ENCODE results near the gene PTPN14.

DNA sequence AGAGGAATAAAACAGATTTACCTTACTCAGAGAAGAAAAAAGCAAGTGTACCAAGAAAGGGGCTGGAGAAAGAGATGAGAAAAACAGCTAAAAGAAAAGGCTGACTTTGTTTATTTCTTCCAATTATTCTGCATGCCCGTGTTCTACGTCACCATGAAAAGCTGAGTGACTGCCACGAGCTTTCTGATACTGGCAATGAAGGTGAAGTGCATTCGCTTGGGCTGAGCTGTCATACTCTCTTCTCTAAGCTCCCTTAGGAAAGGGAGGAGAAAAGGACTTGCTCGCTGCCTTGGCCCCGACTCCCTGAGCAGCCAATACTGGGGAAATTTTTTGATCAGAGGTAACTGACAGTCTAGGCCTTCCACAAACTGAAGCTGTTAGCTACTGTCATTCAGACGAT lies 165.1 kb downstream of the PTPN14 start:
- TF ChIP-seq, protein P1, sequence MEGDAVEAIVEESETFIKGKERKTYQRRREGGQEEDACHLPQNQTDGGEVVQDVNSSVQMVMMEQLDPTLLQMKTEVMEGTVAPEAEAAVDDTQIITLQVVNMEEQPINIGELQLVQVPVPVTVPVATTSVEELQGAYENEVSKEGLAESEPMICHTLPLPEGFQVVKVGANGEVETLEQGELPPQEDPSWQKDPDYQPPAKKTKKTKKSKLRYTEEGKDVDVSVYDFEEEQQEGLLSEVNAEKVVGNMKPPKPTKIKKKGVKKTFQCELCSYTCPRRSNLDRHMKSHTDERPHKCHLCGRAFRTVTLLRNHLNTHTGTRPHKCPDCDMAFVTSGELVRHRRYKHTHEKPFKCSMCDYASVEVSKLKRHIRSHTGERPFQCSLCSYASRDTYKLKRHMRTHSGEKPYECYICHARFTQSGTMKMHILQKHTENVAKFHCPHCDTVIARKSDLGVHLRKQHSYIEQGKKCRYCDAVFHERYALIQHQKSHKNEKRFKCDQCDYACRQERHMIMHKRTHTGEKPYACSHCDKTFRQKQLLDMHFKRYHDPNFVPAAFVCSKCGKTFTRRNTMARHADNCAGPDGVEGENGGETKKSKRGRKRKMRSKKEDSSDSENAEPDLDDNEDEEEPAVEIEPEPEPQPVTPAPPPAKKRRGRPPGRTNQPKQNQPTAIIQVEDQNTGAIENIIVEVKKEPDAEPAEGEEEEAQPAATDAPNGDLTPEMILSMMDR (IDR thresholded peaks at IDR 0.05), result no peak
- TF ChIP-seq POLR2A (IDR thresholded peaks at IDR 0.05), result no peak

All from transverse colon (tissue), 3 donors.